ENCODE measurements around the gene DMRTA1. TPM values are rescaled to one million over a fixed set of nuclear protein-coding genes. Genes with fewer than 3 reads are reported as not detected.

DMRTA1 gene
- total and polyA plus RNA-seq, 10 of the 15 experiments (the other 5 are each of a cell fraction or from before 2014, with no cell fraction given), result not detected

- Histone ChIP-seq H3K4me3 (no peak overlapping the region), H2AFZ (ENCODE audit: control insufficient read depth, low read depth, low read length) (no peak overlapping the region), H3K4me2 (ENCODE audit: control insufficient read depth, insufficient read depth) (no peak overlapping the region), H3K9me3 (replicated peaks; ENCODE audit: control insufficient read depth, insufficient read depth, low read length) (no peaks in the 10 kb centered on the region), H3K36me3 (ENCODE audit: control insufficient read depth in 2 of 2, insufficient read depth in 2 of 2, low read length in 1 of 2) (no peaks in the 10 kb centered on the region), H4K20me1 (ENCODE audit: control insufficient read depth, insufficient read depth) (no peaks in the 10 kb centered on the region), H3K27me3 (replicated peaks in 1 of 2; ENCODE audit: control insufficient read depth in 2 of 2, insufficient read depth in 2 of 2, low read length in 1 of 2) (peaks cover 0 to 1% of the 10 kb centered on the region in 2 experiments; a peak in 1 of 4 replicates), H3K79me2 (ENCODE audit: control insufficient read depth, insufficient read depth, low read length) (no peaks in the 10 kb centered on the region), H3K4me1 (ENCODE audit: control insufficient read depth, insufficient read depth, low read length) (no peaks in the 10 kb centered on the region), H3K9ac (ENCODE audit: control insufficient read depth, insufficient read depth, low read length) (no peak overlapping the region), H3K27ac (ENCODE audit: control insufficient read depth, insufficient read depth) (no peak overlapping the region)
- RAD21 ChIA-PET (ENCODE audit: unreplicated experiment), result no interaction called here
- 8% methylated on average over 45 of the region's 70 CpGs for WGBS (ENCODE audit: insufficient coverage, insufficient replicate concordance, low lambda C conversion rate, missing lambda C conversion rate)
- FAIRE-seq (no peak), ATAC-seq (peak; percentile 76), DNase-seq (ENCODE audit: low read depth, low spot score) (no peak)
- POLR2A ChIA-PET, result no interaction called here
- CTCF ChIA-PET, result interaction anchor here (1.2 kb wide), 1 partner anchor 140 kb away, joined by 3 read pairs; no protein-coding TSS in a partner anchor
- SMC1A ChIA-PET (ENCODE audit: uncharacterized antibody, unreplicated experiment), result no interaction called here
- in situ Hi-C loops (cut with MboI), result no loop called here
- intact Hi-C loops (cut with micrococcal nuclease; ENCODE audit: unreplicated experiment), result no loop called here
- no TSS peak for BruUV-seq (replicated peaks)
- TF ChIP-seq YY1 (IDR thresholded peaks at IDR 0.05; ENCODE audit: low read depth, low read length) (peak; percentile 49; the same call in 1 of the 2 replicates), CHD2 (IDR thresholded peaks at IDR 0.05; ENCODE audit: borderline replicate concordance, low read depth, low read length) (no peak), SUZ12 (IDR thresholded peaks at IDR 0.05; ENCODE audit: unreplicated experiment) (peak; percentile 52), CREM (IDR thresholded peaks at IDR 0.05; ENCODE audit: low read depth) (no peak), PML (IDR thresholded peaks at IDR 0.05; ENCODE audit: low read length) (no peak)
These were observed 460 bp downstream of the DMRTA1 start for GRCh38 chr9:22446950-22447617.

- ATAC-seq, result no peak
- DNase-seq (ENCODE audit: low read depth, low spot score), result no peak
- ChIA-PET CTCF (interaction anchor here (1.2 to 1.5 kb wide), 3 partner anchors 140 to 204 kb away, joined by 3 to 4 read pairs (median 3); no protein-coding TSS in a partner anchor), POLR2A (no interaction called here), RAD21 (ENCODE audit: unreplicated experiment) (interaction anchor here (0.9 to 1.2 kb wide), 2 partner anchors 141 to 208 kb away, joined by 3 to 4 read pairs; no protein-coding TSS in a partner anchor), SMC1A (ENCODE audit: uncharacterized antibody, unreplicated experiment) (no interaction called here)
- Histone ChIP-seq H2AFZ (ENCODE audit: control insufficient read depth, low read depth, low read length) (no peak overlapping the region), H3K4me1 (ENCODE audit: control insufficient read depth, insufficient read depth, low read length) (no peaks in the 10 kb centered on the region), H3K36me3 (ENCODE audit: control insufficient read depth in 2 of 2, insufficient read depth in 2 of 2, low read length in 1 of 2) (no peaks in the 10 kb centered on the region), H4K20me1 (ENCODE audit: control insufficient read depth, insufficient read depth) (no peaks in the 10 kb centered on the region), H3K4me3 (no peak overlapping the region), H3K27ac (ENCODE audit: control insufficient read depth, insufficient read depth) (no peak overlapping the region), H3K27me3 (replicated peaks in 1 of 2; ENCODE audit: control insufficient read depth in 2 of 2, insufficient read depth in 2 of 2, low read length in 1 of 2) (peaks cover 0 to 1% of the 10 kb centered on the region in 2 experiments; a peak in 1 of 4 replicates), H3K9ac (ENCODE audit: control insufficient read depth, insufficient read depth, low read length) (no peak overlapping the region), H3K79me2 (ENCODE audit: control insufficient read depth, insufficient read depth, low read length) (no peaks in the 10 kb centered on the region), H3K4me2 (ENCODE audit: control insufficient read depth, insufficient read depth) (no peak overlapping the region), H3K9me3 (replicated peaks; ENCODE audit: control insufficient read depth, insufficient read depth, low read length) (no peaks in the 10 kb centered on the region)
- in situ Hi-C loops (cut with MboI), result no loop called here
- no TSS peak for BruUV-seq (replicated peaks)
- WGBS (ENCODE audit: insufficient coverage, insufficient replicate concordance, low lambda C conversion rate, missing lambda C conversion rate), result 9% methylated on average over 17 of the region's 17 CpGs
- TF ChIP-seq MEF2B (IDR thresholded peaks at IDR 0.05; ENCODE audit: partially characterized antibody, poor library complexity, severe bottlenecking) (no peak), BRCA1 (IDR thresholded peaks at IDR 0.05; ENCODE audit: low read depth, low read length) (no peak), TARDBP (IDR thresholded peaks at IDR 0.05; ENCODE audit: borderline replicate concordance) (no peak), CHD1 (IDR thresholded peaks at IDR 0.05; ENCODE audit: low read depth, low read length) (no peak), ATF7 (IDR thresholded peaks at IDR 0.05; ENCODE audit: low read depth) (no peak), PKNOX1 (IDR thresholded peaks at IDR 0.05) (no peak), ATF2 (IDR thresholded peaks at IDR 0.05; ENCODE audit: low read length) (no peak), JUND (IDR thresholded peaks at IDR 0.05; ENCODE audit: low read depth, low read length) (no peak), RB1 (IDR thresholded peaks at IDR 0.05; ENCODE audit: borderline replicate concordance) (no peak), BCL11A (IDR thresholded peaks at IDR 0.05; ENCODE audit: low read depth, low read length) (no peak), RUNX3 (IDR thresholded peaks at IDR 0.05; ENCODE audit: low read length) (no peak)
- FAIRE-seq, result no peak
- intact Hi-C loops (cut with micrococcal nuclease; ENCODE audit: unreplicated experiment), result no loop called here
These were observed 1.1 kb downstream of the DMRTA1 start for GRCh38 chr9:22447618-22448305.

Data from GM12878 (cell line).